Transverse colon (tissue), 4 donors: ENCODE data around the gene SLC19A1. TPM values are rescaled to one million over a fixed set of nuclear protein-coding genes. Genes with fewer than 3 reads are reported as not detected.

Source experiments
- DNase-seq: peaks from one replicate; pipeline ENCODE4 v3.0.0-alpha.2; 2019
- H3K27ac ChIP-seq, 4 donors: fragments of 200-600 bp; sonication (generic); 2 replicates each; pipeline ENCODE4 v1.5.1; 2016 to 2018; ENCODE audit warnings: inconsistent platforms in 4 of 4
- H3K27me3 ChIP-seq: fragments of 200-600 bp; sonication (generic); 2 replicates; pipeline ENCODE4 v1.5.1; 2017; ENCODE audit warnings: inconsistent platforms
- H3K36me3 ChIP-seq, 4 donors: fragments of 200-600 bp; sonication (generic); 2 replicates each; pipeline ENCODE4 v1.5.1; 2017 to 2019; ENCODE audit warnings: inconsistent platforms in 4 of 4
- H3K4me1 ChIP-seq, 4 donors: fragments of 200-600 bp; sonication (generic); 2 replicates each; pipeline ENCODE4 v1.5.1; 2017 to 2020; ENCODE audit warnings: inconsistent platforms in 4 of 4
- H3K4me3 ChIP-seq, 4 donors: fragments of 200-600 bp; sonication (generic); 1 replicate in 1 of 4; 2 replicates in 3 of 4; pipeline versions ENCODE4 v1.5.1 to v1.6.1; 2017 to 2019; ENCODE audit warnings: inconsistent platforms in 4 of 4
- H3K9me3 ChIP-seq, 2 donors: fragments of 200-600 bp; sonication (generic); 2 replicates each; pipeline ENCODE4 v1.5.1; 2017 to 2019; ENCODE audit warnings: inconsistent platforms in 2 of 2
- CTCF ChIP-seq, 5 experiments: fragments of 200-600 bp in 3 of 5; fragments of 450-650 bp in 2 of 5; sonication (generic) in 3 of 5; IDR thresholded peaks; 1 replicate in 2 of 5; 2 replicates in 3 of 5; pipeline ENCODE4 v1.5.1; 2016 to 2017; ENCODE audit warnings: antibody characterized with exemption in 5 of 5, inconsistent platforms in 3 of 5, mild to moderate bottlenecking in 2 of 5, moderate library complexity in 1 of 5
- EP300 ChIP-seq: sonication (generic); formaldehyde crosslinking; IDR thresholded peaks from one replicate; pipeline ENCODE4 v1.6.1; 2017; ENCODE audit warnings: antibody characterized with exemption, low read depth
- POLR2A ChIP-seq: fragments of 450-650 bp; IDR thresholded peaks from one replicate; pipeline ENCODE4 v1.6.1; 2016; ENCODE audit warnings: antibody characterized with exemption, mild to moderate bottlenecking, moderate library complexity
- POLR2AphosphoS5 ChIP-seq, 3 donors: sonication (generic); formaldehyde crosslinking; IDR thresholded peaks; one replicate each; pipeline ENCODE4 v1.6.1; 2016; ENCODE audit warnings: antibody characterized with exemption in 3 of 3
- WGBS, 2 donors: methylation state at CpG; one replicate each; pipeline ENCODE4 v1.1.5; 2018; ENCODE audit warnings: low coverage in 1 of 2; 5-methylcytosine and 5-hydroxymethylcytosine counted together
- in situ Hi-C, 4 donors: fragments of 200-750 bp; cut with MboI; loops; one replicate each; pipeline versions ENCODE4 v1.15.0 to v1.15.1; 2017; ENCODE audit warnings: low sequenced_read_pairs in 3 of 4, low pct_ligation_motif_present in 1 of 4, low pct_unique_long_range_greater_than_20kb in 1 of 4
- intact Hi-C: fragments of 100-400 bp; cut with DNase I; formaldehyde crosslinking; loops from one replicate; pipeline ENCODE4 v1.15.1; 2023; ENCODE audit warnings: low total_unique reads
- total RNA-seq, 4 donors: library from RNA; depleted of rRNA; stranded (reverse); fragments of >200 nt; gene quantifications; one replicate each; pipeline ENCODE4 v1.1.0, GENCODE V29; 2016

SLC19A1 gene
- total RNA-seq, 4 donors from 2014 or later, result 8.3 to 24.1 (median 17.3) TPM

GRCh38 chr21:45590246-45590725, 48.0 kb upstream of the SLC19A1 start:
- TF ChIP-seq POLR2AphosphoS5 (IDR thresholded peaks at IDR 0.05), result peak in 1 of 3 donors; percentile 43
- no peak for TF ChIP-seq CTCF (IDR thresholded peaks at IDR 0.05)
- TF ChIP-seq EP300, result no peak
- no peak for TF ChIP-seq POLR2A
- peaks cover 0 to 15% (median 8%) of the 10 kb centered on the region in 4 donors for H3K4me1 ChIP-seq
- in situ Hi-C loops (loop anchor here in 1 of 4 donors (10.0 kb wide), 1 partner anchor 115 kb away; no protein-coding TSS in a partner anchor), intact Hi-C loops (loop anchor here (2.0 to 10.0 kb wide), 2 partner anchors 33 to 235 kb away; no protein-coding TSS in a partner anchor)
- H3K27me3 ChIP-seq, result peaks cover 16% of the 10 kb centered on the region
- DNase-seq, result peak; percentile 59
- H3K27ac ChIP-seq, result peak overlapping the region in 2 of 4 donors; percentile 9 to 11
- WGBS, 2 donors, result 4% methylated on average over 15 of the region's 46 CpGs; no CpG with 5 or more reads in 1 of the 2 donors
- H3K4me3 ChIP-seq, result peak overlapping the region; percentile 30 to 51 (median 34)
- H3K9me3 ChIP-seq, result peaks cover 12 to 13% of the 10 kb centered on the region in 2 donors
- no peaks in the 10 kb centered on the region for H3K36me3 ChIP-seq

DNA sequence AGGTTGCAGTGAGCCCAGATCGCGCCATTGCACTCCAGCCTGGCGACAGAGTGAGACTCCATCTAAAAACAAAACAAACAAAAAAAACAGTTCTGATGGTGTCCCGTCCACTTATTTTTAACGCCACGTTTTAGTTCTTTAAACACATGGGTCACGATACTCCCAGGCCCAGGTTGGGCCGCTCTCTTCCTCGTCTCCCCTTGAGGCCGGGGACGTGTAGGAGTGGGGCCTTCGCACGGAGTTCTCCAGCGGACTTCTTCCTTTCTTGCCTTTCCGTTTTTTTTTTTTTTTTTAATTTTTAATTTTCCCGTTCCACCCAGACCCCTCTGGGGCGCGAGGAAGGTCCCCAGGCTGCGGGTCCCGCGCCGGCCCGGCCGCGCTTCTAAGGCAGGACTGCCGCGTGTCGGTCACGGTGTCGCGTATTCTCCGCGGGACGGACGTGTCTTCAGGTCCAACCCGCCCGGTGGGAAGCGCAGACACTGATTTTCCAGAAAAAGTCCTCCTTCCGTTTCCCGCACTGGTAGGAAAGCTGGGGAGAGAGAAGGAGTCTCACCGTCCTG, 47.5 kb upstream of the SLC19A1 start:
- WGBS, 2 donors, result 64 to 74% methylated on average over 15 to 40 of the region's 41 CpGs
- peaks cover 0 to 15% (median 8%) of the 10 kb centered on the region in 4 donors for H3K4me1 ChIP-seq
- peaks cover 12 to 13% of the 10 kb centered on the region in 2 donors for H3K9me3 ChIP-seq
- intact Hi-C loops (loop anchor here (2.0 to 10.0 kb wide), 2 partner anchors 33 to 235 kb away; no protein-coding TSS in a partner anchor), in situ Hi-C loops (loop anchor here in 1 of 4 donors (10.0 kb wide), 1 partner anchor 115 kb away; no protein-coding TSS in a partner anchor)
- no peak for DNase-seq
- peaks cover 16% of the 10 kb centered on the region for H3K27me3 ChIP-seq
- no peaks in the 10 kb centered on the region for H3K36me3 ChIP-seq
- H3K27ac ChIP-seq, result peak overlapping the region in 1 of 4 donors; percentile 9
- no peak for TF ChIP-seq EP300
- TF ChIP-seq POLR2AphosphoS5 (IDR thresholded peaks at IDR 0.05), result no peak
- no peak for TF ChIP-seq POLR2A
- no peak for TF ChIP-seq CTCF (IDR thresholded peaks at IDR 0.05)
- H3K4me3 ChIP-seq, result peak overlapping the region; percentile 30 to 51 (median 34)

- in situ Hi-C loops, result no loop called here
- Histone ChIP-seq H3K4me1 (peaks cover 0 to 15% (median 8%) of the 10 kb centered on the region in 4 donors), H3K36me3 (no peaks in the 10 kb centered on the region), H3K4me3 (no peak overlapping the region), H3K27me3 (peaks cover 16% of the 10 kb centered on the region), H3K9me3 (peaks cover 12 to 13% of the 10 kb centered on the region in 2 donors), H3K27ac (no peak overlapping the region)
- WGBS, 2 donors, result 76 to 79% methylated on average over 3 to 5 of the region's 5 CpGs
- TF ChIP-seq POLR2AphosphoS5 (IDR thresholded peaks at IDR 0.05) (no peak), CTCF (IDR thresholded peaks at IDR 0.05) (no peak), EP300 (no peak), POLR2A (no peak)
- intact Hi-C loops, result no loop called here
- no peak for DNase-seq
These were observed 46.7 kb upstream of the SLC19A1 start for GRCh38 chr21:45588871-45589491.

- H3K4me1 ChIP-seq, result peaks cover 0 to 15% (median 8%) of the 10 kb centered on the region in 4 donors
- no peak for DNase-seq
- no peak overlapping the region for H3K4me3 ChIP-seq
- no peak overlapping the region for H3K27ac ChIP-seq
- peaks cover 12 to 13% of the 10 kb centered on the region in 2 donors for H3K9me3 ChIP-seq
- peaks cover 16% of the 10 kb centered on the region for H3K27me3 ChIP-seq
- in situ Hi-C loops, result no loop called here
- TF ChIP-seq EP300 (no peak), POLR2AphosphoS5 (IDR thresholded peaks at IDR 0.05) (no peak), POLR2A (no peak), CTCF (IDR thresholded peaks at IDR 0.05) (no peak)
- intact Hi-C loops, result no loop called here
- no peaks in the 10 kb centered on the region for H3K36me3 ChIP-seq
- 86 to 89% methylated on average over 9 to 10 of the region's 10 CpGs for WGBS, 2 donors
These were observed 46.0 kb upstream of the SLC19A1 start for GRCh38 chr21:45588086-45588825.
